H9 (cell line): ENCODE measurements around the gene LNPEP. TPM values are rescaled to one million over a fixed set of nuclear protein-coding genes. Genes with fewer than 3 reads are reported as not detected.

Source experiments
- DNase-seq: peaks from one replicate; pipeline ENCODE4 v3.0.0-alpha.2; 2017
- H2AFZ ChIP-seq: one replicate; pipeline ENCODE4 v1.6.1; 2013; ENCODE audit warnings: mild to moderate bottlenecking, low read length, control low read depth, moderate library complexity
- H2AK5ac ChIP-seq: 2 replicates; pipeline ENCODE4 v1.6.1; 2013; ENCODE audit warnings: low read length, control low read depth, mixed read lengths; ENCODE audit not compliant: insufficient read length
- H2BK120ac ChIP-seq: one replicate; pipeline ENCODE4 v1.6.1; 2013; ENCODE audit warnings: low read depth, mild to moderate bottlenecking, low read length, control low read depth, inconsistent platforms; ENCODE audit not compliant: poor library complexity, severe bottlenecking
- H2BK12ac ChIP-seq: 2 replicates; pipeline ENCODE4 v1.6.1; 2013; ENCODE audit warnings: low read length, control low read depth, mixed read lengths, low read depth; ENCODE audit not compliant: insufficient read length
- H2BK15ac ChIP-seq: 2 replicates; pipeline ENCODE4 v1.6.1; 2013; ENCODE audit warnings: low read depth, low read length, control low read depth
- H2BK20ac ChIP-seq: one replicate; pipeline ENCODE4 v1.6.1; 2013; ENCODE audit warnings: low read depth, mild to moderate bottlenecking, low read length, control low read depth, inconsistent platforms; ENCODE audit not compliant: poor library complexity, severe bottlenecking
- H2BK5ac ChIP-seq: 2 replicates; pipeline ENCODE4 v1.6.1; 2013; ENCODE audit warnings: low read length, control low read depth, mixed read lengths; ENCODE audit not compliant: insufficient read length
- H3K14ac ChIP-seq: 2 replicates; pipeline ENCODE4 v1.6.1; 2013; ENCODE audit warnings: low read length, control low read depth; ENCODE audit not compliant: insufficient read depth
- H3K18ac ChIP-seq: 2 replicates; pipeline ENCODE4 v1.6.1; 2013; ENCODE audit warnings: low read depth, mild to moderate bottlenecking, mixed read lengths, low read length, control low read depth; ENCODE audit not compliant: insufficient read length
- H3K23ac ChIP-seq: 2 replicates; pipeline ENCODE4 v1.6.1; 2013; ENCODE audit warnings: low read length, control low read depth, mixed read lengths, low read depth; ENCODE audit not compliant: insufficient read length
- H3K23me2 ChIP-seq: 2 replicates; pipeline ENCODE4 v1.6.1; 2013; ENCODE audit warnings: low read depth, mild to moderate bottlenecking, mixed read lengths, low read length, control low read depth; ENCODE audit not compliant: insufficient read length, poor library complexity, severe bottlenecking
- H3K27ac ChIP-seq: 2 replicates; pipeline ENCODE4 v1.5.1; 2013; ENCODE audit warnings: low read length, control low read depth, mixed read lengths, low read depth; ENCODE audit not compliant: insufficient read length
- H3K27me3 ChIP-seq: 2 replicates; pipeline ENCODE4 v1.6.1; 2013; ENCODE audit warnings: low read length, control low read depth, inconsistent platforms; ENCODE audit not compliant: insufficient read depth
- H3K4ac ChIP-seq: 2 replicates; pipeline ENCODE4 v1.6.1; 2013; ENCODE audit warnings: low read depth, mild to moderate bottlenecking, control low read depth, inconsistent platforms, low read length, moderate library complexity
- H3K4me1 ChIP-seq: 2 replicates; pipeline ENCODE4 v1.6.1; 2013; ENCODE audit warnings: low read length, control low read depth, inconsistent platforms; ENCODE audit not compliant: insufficient read depth
- H3K4me2 ChIP-seq: 2 replicates; pipeline ENCODE4 v1.6.1; 2013; ENCODE audit warnings: low read length, control low read depth, mixed read lengths; ENCODE audit not compliant: insufficient read length, insufficient read depth
- H3K56ac ChIP-seq: 2 replicates; pipeline ENCODE4 v1.6.1; 2013; ENCODE audit warnings: low read depth, mild to moderate bottlenecking, mixed read lengths, low read length, control low read depth; ENCODE audit not compliant: insufficient read length
- H3K79me1 ChIP-seq: 2 replicates; pipeline ENCODE4 v1.6.1; 2013; ENCODE audit warnings: low read depth, mild to moderate bottlenecking, moderate library complexity, low read length, control low read depth, inconsistent platforms; ENCODE audit not compliant: insufficient read depth, poor library complexity, severe bottlenecking
- H3K79me2 ChIP-seq: 2 replicates; pipeline ENCODE4 v1.6.1; 2013; ENCODE audit warnings: low read length, control low read depth, inconsistent platforms; ENCODE audit not compliant: insufficient read depth
- H3K9ac ChIP-seq: 2 replicates; pipeline ENCODE4 v1.6.1; 2013; ENCODE audit warnings: low read length, control low read depth, mixed read lengths; ENCODE audit not compliant: insufficient read length; ENCODE audit errors: extremely low read depth
- H3K9me3 ChIP-seq: one replicate; pipeline ENCODE4 v1.6.1; 2013; ENCODE audit warnings: low read depth, low read length, inconsistent platforms; ENCODE audit not compliant: control insufficient read depth
- H3T11ph ChIP-seq: one replicate; pipeline ENCODE4 v1.6.1; 2013; ENCODE audit warnings: mild to moderate bottlenecking, low read length, control low read depth, inconsistent platforms
- H4K20me1 ChIP-seq: one replicate; pipeline ENCODE4 v1.6.1; 2013; ENCODE audit not compliant: control insufficient read depth, insufficient read length, insufficient read depth
- H4K5ac ChIP-seq: 2 replicates; pipeline ENCODE4 v1.6.1; 2013; ENCODE audit warnings: low read depth, mild to moderate bottlenecking, mixed read lengths, low read length, control low read depth; ENCODE audit not compliant: insufficient read length
- H4K8ac ChIP-seq: replicated peaks from 2 replicates; pipeline ENCODE4 v1.6.1; 2013; ENCODE audit warnings: low read length, control low read depth, mixed read lengths, low read depth; ENCODE audit not compliant: insufficient read length
- H4K91ac ChIP-seq: 2 replicates; pipeline ENCODE4 v1.6.1; 2013; ENCODE audit warnings: low read depth, mild to moderate bottlenecking, moderate library complexity, mixed read lengths, low read length, control low read depth; ENCODE audit not compliant: insufficient read length
- H3K27ac Mint-ChIP-seq, 3 experiments: 2 replicates in 2 of 3; 3 replicates in 1 of 3; pipeline ENCODE4 v1.8.0; 2020 to 2021; ENCODE audit warnings: mixed read lengths in 3 of 3, mild to moderate bottlenecking in 1 of 3, moderate library complexity in 1 of 3
- H3K27me3 Mint-ChIP-seq: 2 replicates; pipeline ENCODE4 v1.8.0; 2021; ENCODE audit warnings: low read depth, mild to moderate bottlenecking, moderate library complexity, mixed read lengths
- H3K36me3 Mint-ChIP-seq, 3 experiments: 2 replicates in 2 of 3; 3 replicates in 1 of 3; pipeline ENCODE4 v1.8.0; 2020 to 2021; ENCODE audit warnings: low read depth in 3 of 3, mixed read lengths in 3 of 3; ENCODE audit not compliant: insufficient read depth in 1 of 3
- H3K4me1 Mint-ChIP-seq, 2 experiments: 2 replicates each; pipeline ENCODE4 v1.8.0; 2020; ENCODE audit warnings: mixed read lengths in 2 of 2
- H3K4me3 Mint-ChIP-seq, 2 experiments: 2 replicates in 1 of 2; 3 replicates in 1 of 2; pipeline ENCODE4 v1.8.0; 2020 to 2021; ENCODE audit warnings: mild to moderate bottlenecking in 2 of 2, mixed read lengths in 2 of 2, moderate library complexity in 1 of 2
- H3K9me3 Mint-ChIP-seq, 2 experiments: 2 replicates in 1 of 2; 3 replicates in 1 of 2; pipeline ENCODE4 v1.8.0; 2020; ENCODE audit warnings: mild to moderate bottlenecking in 2 of 2, mixed read lengths in 2 of 2, moderate library complexity in 1 of 2
- CTCF ChIP-seq: fragments of 200-600 bp; sonication (generic); conservative IDR thresholded peaks from 3 replicates; pipeline ENCODE4 v1.8.0; 2021; ENCODE audit warnings: antibody characterized with exemption, mild to moderate bottlenecking
- WGBS: extraction: QIAGEN DNeasy Blood & Tissue Kit; methylation state at CpG from one replicate; pipeline ENCODE4 v1.1.7; 2013; ENCODE audit warnings: missing lambda C conversion rate, low lambda C conversion rate, mixed read lengths; ENCODE audit not compliant: insufficient read length; ENCODE audit errors: extremely low coverage; 5-methylcytosine and 5-hydroxymethylcytosine counted together
- total RNA-seq: library from RNA; stranded (reverse); gene quantifications from 2 replicates; pipeline ENCODE4 v1.2.1, GENCODE V29; 2021

The LNPEP gene
- total RNA-seq, 1 experiment from 2014 or later: 4.1 TPM

GRCh38 chr5:96942078-96942477 lies 6.2 kb downstream of the LNPEP start:
- no peak overlapping the region for H3K4me2 ChIP-seq

More at GRCh38 chr5:96942078-96942477, 6.2 kb downstream of the LNPEP start:
- Mint-ChIP-seq H3K4me1 (peaks cover 9 to 12% of the 10 kb centered on the region in 2 experiments), H3K9me3 (no peaks in the 10 kb centered on the region), H3K27ac (no peak overlapping the region), H3K36me3 (no peaks in the 10 kb centered on the region), H3K27me3 (peaks cover 12% of the 10 kb centered on the region), H3K4me3 (no peak overlapping the region)
- H3K27me3 ChIP-seq: no peaks in the 10 kb centered on the region; the same call in 1 of the 2 replicates
- H2AK5ac ChIP-seq: no peak overlapping the region
- H3T11ph ChIP-seq: no peak overlapping the region
- no peak overlapping the region for H3K18ac ChIP-seq
- H3K56ac ChIP-seq: no peak overlapping the region
- H3K9me3 ChIP-seq: no peaks in the 10 kb centered on the region
- H2BK15ac ChIP-seq: no peak overlapping the region
- no peaks in the 10 kb centered on the region for H3K79me1 ChIP-seq
- H4K91ac ChIP-seq: no peak overlapping the region
- no peak overlapping the region for H2BK12ac ChIP-seq
- no peak for TF ChIP-seq CTCF
- H3K4ac ChIP-seq: no peak overlapping the region
- H2BK120ac ChIP-seq: no peak overlapping the region
- no peak overlapping the region for H2AFZ ChIP-seq
- H3K23ac ChIP-seq: no peak overlapping the region
- no peaks in the 10 kb centered on the region for H4K20me1 ChIP-seq
- no peak for DNase-seq
- no peak overlapping the region for H4K5ac ChIP-seq
- no peak overlapping the region for H3K9ac ChIP-seq
- H3K79me2 ChIP-seq: no peaks in the 10 kb centered on the region
- no peaks in the 10 kb centered on the region for H3K23me2 ChIP-seq
- WGBS: no CpG with 5 or more reads among the region's 9 CpGs
- no peak overlapping the region for H2BK20ac ChIP-seq
- no peak overlapping the region for H3K27ac ChIP-seq
- no peak overlapping the region for H2BK5ac ChIP-seq
- H4K8ac ChIP-seq: no peak overlapping the region
- H3K4me1 ChIP-seq: no peaks in the 10 kb centered on the region
- H3K14ac ChIP-seq: no peak overlapping the region
